OCI-LY7 (cell line): ENCODE measurements around the gene NPY4R2. TPM values are rescaled to one million over a fixed set of nuclear protein-coding genes. Genes with fewer than 3 reads are reported as not detected.
"Not testable (repeated sequence)": the region's sequence is repeated elsewhere in the genome, so short reads cannot be mapped to it uniquely, and the experiment has no call there.

ENCODE experiments used
- BruUV-seq: library from RNA; stranded (reverse); fragments of 400-500 nt; replicated peaks from 2 replicates; lab custom pipeline; 2021; lab: Mats Ljungman, UMichigan
- CTCF ChIA-PET: fragments of 300-600 bp; sonication (Branson Sonifier 250); formaldehyde crosslinking; loops from one replicate; lab custom pipeline; 2022; ENCODE audit warnings: antibody characterized with exemption; ENCODE audit not compliant: unreplicated experiment; lab: Charles Lee
- POLR2A ChIA-PET: fragments of 300-600 bp; sonication (Branson Sonifier 250); formaldehyde crosslinking; loops from one replicate; lab custom pipeline; 2022; ENCODE audit warnings: antibody characterized with exemption; lab: Charles Lee
- DNase-seq: peaks from one replicate; pipeline ENCODE4 v3.0.0-alpha.2; 2015; ENCODE audit warnings: low spot score
- H2AFZ ChIP-seq: fragments of 200-600 bp; sonication (generic), shearing (Covaris generic); 2 replicates; pipeline ENCODE4 v1.6.1; 2014; ENCODE audit warnings: mild to moderate bottlenecking, antibody characterized with exemption, low read length, moderate library complexity
- H3K27ac ChIP-seq: fragments of 200-600 bp; sonication (generic); 2 replicates; pipeline ENCODE4 v1.5.1; 2014; ENCODE audit warnings: mixed run types, low read depth, mild to moderate bottlenecking, moderate library complexity, low read length, inconsistent platforms; ENCODE audit not compliant: poor library complexity, severe bottlenecking
- H3K36me3 ChIP-seq: fragments of 200-600 bp; sonication (generic); 2 replicates; pipeline ENCODE4 v1.6.1; 2014; ENCODE audit warnings: mild to moderate bottlenecking, antibody characterized with exemption, low read length, moderate library complexity, mixed read lengths; ENCODE audit not compliant: insufficient read depth
- H3K4me1 ChIP-seq: fragments of 200-600 bp; sonication (generic); 2 replicates; pipeline ENCODE4 v1.5.1; 2014; ENCODE audit warnings: mild to moderate bottlenecking, low read length; ENCODE audit not compliant: insufficient read depth, poor library complexity, severe bottlenecking
- H3K4me2 ChIP-seq: fragments of 200-600 bp; sonication (generic); 2 replicates; pipeline ENCODE4 v1.6.1; 2014; ENCODE audit warnings: mild to moderate bottlenecking, low read length
- H3K4me3 ChIP-seq: fragments of 200-600 bp; sonication (generic); 2 replicates; pipeline ENCODE4 v1.5.1; 2014; ENCODE audit warnings: mild to moderate bottlenecking, low read depth, low read length; ENCODE audit not compliant: poor library complexity, severe bottlenecking
- H3K79me2 ChIP-seq: fragments of 200-600 bp; sonication (generic); 2 replicates; pipeline ENCODE4 v1.6.1; 2016; ENCODE audit warnings: low read depth, mild to moderate bottlenecking, low read length, moderate library complexity, mixed read lengths; ENCODE audit not compliant: insufficient read depth
- H3K9me2 ChIP-seq: fragments of 200-600 bp; sonication (generic); 2 replicates; pipeline ENCODE4 v1.6.1; 2016; ENCODE audit warnings: mild to moderate bottlenecking, low read length, mixed read lengths; ENCODE audit not compliant: insufficient read depth
- H3K9me3 ChIP-seq: fragments of 200-600 bp; sonication (generic); 2 replicates; pipeline ENCODE4 v1.6.1; 2014; ENCODE audit warnings: mild to moderate bottlenecking, mixed run types, low read length, mixed read lengths
- H4K20me1 ChIP-seq: fragments of 200-600 bp; sonication (generic); 2 replicates; pipeline ENCODE4 v1.6.1; 2014; ENCODE audit warnings: mild to moderate bottlenecking, antibody characterized with exemption, low read length, moderate library complexity, mixed read lengths; ENCODE audit not compliant: insufficient read depth
- intact Hi-C: fragments of 100-400 bp; cut with micrococcal nuclease; formaldehyde crosslinking; loops from one replicate; pipeline ENCODE4 v1.10.0; 2022; ENCODE audit not compliant: unreplicated experiment
- total RNA-seq, 2 experiments: library from RNA; depleted of rRNA in 1 of 2; stranded (reverse); fragments of >200 nt in 1 of 2; shearing (Covaris generic) in 1 of 2; gene quantifications; 2 replicates each; pipeline ENCODE4 v1.2.3, GENCODE V29; 2014 to 2022
- TF ChIP-seq, protein P1 (sequence below): fragments of 200-600 bp; sonication (generic); conservative IDR thresholded peaks from 2 replicates; pipeline ENCODE4 v1.5.1; 2014; ENCODE audit warnings: mild to moderate bottlenecking, antibody characterized with exemption, low read length, moderate library complexity, mixed read lengths

Gene NPY4R2
- total RNA-seq, 2 experiments from 2014 or later = not detected

DNA sequence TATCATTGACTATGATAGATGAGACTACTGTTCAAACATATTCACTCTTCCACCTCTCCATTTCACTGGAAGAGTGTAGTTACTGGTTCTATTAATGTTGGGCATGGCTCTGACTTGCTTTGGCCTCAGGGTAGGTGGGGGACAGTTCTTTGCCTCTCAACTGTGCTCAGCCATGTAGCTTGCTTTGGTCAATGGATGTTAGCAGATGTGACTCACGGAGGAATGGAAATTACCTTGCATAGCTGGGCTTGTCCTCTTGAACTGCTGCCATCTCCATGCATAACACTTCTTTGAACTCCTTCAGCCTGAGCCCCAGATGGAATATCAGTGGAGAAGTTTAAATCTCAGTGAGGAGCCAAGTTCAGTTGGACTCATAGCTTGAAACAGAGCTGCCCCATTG lies 9.1 kb upstream of the NPY4R2 start:
- intact Hi-C loops, BruUV-seq: not testable (repeated sequence)

GRCh38 chr10:47910486-47910885 lies 8.0 kb upstream of the NPY4R2 start:
- H3K4me2 ChIP-seq, H3K9me3 ChIP-seq, H3K79me2 ChIP-seq, H3K4me1 ChIP-seq, BruUV-seq, H3K4me3 ChIP-seq, H3K27ac ChIP-seq, H3K9me2 ChIP-seq, intact Hi-C loops, H3K36me3 ChIP-seq, CTCF ChIA-PET, DNase-seq, H4K20me1 ChIP-seq, POLR2A ChIA-PET, H2AFZ ChIP-seq: not testable (repeated sequence)

More for the DNA sequence above, 9.1 kb upstream of the NPY4R2 start:
- H3K27ac ChIP-seq, H3K4me1 ChIP-seq, H3K4me2 ChIP-seq, DNase-seq, H3K9me2 ChIP-seq, H3K9me3 ChIP-seq, POLR2A ChIA-PET, H4K20me1 ChIP-seq, H3K79me2 ChIP-seq, H3K36me3 ChIP-seq, CTCF ChIA-PET, H3K4me3 ChIP-seq, H2AFZ ChIP-seq: not testable (repeated sequence)

DNA sequence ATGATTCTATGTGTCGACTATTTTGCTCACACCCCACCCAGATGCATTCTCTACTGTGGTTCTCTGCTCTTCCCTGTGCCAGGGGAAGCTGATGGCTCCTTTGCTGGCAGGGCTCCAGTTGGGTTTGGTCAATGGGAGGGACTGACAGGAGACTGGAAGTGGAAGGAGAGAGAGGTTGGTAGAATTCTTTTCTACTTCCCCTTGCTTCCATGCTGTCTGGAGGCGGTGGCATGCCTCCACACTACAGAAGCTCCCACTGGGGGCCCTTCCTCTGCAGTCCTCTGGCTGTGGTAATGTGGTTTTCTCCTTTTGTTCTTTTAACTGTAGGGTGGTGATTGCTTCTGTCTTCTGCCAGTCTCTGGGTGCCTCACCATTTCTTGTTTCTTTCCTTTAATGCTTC lies 4.4 kb upstream of the NPY4R2 start:
- H3K36me3 ChIP-seq, DNase-seq, H3K9me3 ChIP-seq, CTCF ChIA-PET, H3K79me2 ChIP-seq, H3K4me3 ChIP-seq, H3K9me2 ChIP-seq, intact Hi-C loops, H3K27ac ChIP-seq, BruUV-seq, H3K4me2 ChIP-seq, H4K20me1 ChIP-seq, H3K4me1 ChIP-seq, POLR2A ChIA-PET, H2AFZ ChIP-seq: not testable (repeated sequence)

DNA sequence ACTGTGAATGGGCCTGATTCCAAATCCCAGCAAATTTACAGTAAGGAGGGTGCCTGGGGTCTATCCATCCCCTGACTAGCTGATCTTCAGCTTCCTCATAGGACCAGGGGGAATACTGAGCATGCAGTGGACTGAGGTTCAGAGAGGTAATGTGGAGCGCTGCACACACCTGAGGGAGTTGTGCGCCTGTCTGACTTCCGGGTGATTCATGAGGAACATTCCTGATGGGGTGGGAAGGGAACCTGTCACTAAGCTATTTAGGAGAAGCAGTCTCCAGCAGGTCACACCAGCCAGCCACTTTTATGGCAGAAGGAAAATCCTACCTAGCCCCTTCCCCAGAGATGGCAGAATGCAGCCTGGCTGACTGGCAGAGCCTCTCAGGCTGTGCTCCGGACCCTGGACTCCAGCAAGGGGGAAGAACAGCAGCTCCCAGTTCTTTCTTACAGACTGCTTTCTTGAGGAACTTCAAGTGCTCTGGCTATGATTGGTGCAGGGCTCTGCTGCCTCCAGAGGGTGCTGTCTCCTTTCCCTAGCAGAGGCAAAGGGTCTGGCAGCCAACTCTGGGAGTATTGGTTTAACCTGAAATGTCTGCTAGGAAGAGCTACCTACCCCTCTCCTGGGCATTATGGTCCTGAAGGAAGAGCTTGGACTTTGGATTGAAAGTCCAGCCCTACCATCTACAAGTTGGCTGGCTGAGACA lies 2.5 kb upstream of the NPY4R2 start:
- POLR2A ChIA-PET, BruUV-seq: not testable (repeated sequence)
- TF ChIP-seq, protein P1, sequence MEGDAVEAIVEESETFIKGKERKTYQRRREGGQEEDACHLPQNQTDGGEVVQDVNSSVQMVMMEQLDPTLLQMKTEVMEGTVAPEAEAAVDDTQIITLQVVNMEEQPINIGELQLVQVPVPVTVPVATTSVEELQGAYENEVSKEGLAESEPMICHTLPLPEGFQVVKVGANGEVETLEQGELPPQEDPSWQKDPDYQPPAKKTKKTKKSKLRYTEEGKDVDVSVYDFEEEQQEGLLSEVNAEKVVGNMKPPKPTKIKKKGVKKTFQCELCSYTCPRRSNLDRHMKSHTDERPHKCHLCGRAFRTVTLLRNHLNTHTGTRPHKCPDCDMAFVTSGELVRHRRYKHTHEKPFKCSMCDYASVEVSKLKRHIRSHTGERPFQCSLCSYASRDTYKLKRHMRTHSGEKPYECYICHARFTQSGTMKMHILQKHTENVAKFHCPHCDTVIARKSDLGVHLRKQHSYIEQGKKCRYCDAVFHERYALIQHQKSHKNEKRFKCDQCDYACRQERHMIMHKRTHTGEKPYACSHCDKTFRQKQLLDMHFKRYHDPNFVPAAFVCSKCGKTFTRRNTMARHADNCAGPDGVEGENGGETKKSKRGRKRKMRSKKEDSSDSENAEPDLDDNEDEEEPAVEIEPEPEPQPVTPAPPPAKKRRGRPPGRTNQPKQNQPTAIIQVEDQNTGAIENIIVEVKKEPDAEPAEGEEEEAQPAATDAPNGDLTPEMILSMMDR = 0 out of 2 replicates have a peak, but pooled peaks have one; percentile 23

DNA sequence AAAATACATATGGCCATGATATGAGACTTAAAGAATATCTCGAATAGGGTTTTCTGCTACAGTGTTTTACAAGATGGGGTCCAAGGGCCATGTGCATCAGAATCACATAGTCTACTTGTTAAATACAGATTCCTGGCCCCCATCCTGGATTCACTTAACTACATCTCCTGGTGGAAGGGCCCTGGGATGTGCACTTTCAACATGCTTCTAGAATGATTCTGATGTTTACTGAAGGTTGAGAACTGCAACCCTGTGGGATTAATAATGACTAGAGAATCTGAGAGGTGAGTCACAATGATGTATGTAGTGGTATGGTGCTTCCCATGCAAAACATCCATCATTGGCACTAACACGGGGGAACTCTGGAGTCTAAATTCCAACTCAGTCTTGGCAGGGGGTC lies 2.1 kb downstream of the NPY4R2 start:
- H3K36me3 ChIP-seq, POLR2A ChIA-PET, H3K79me2 ChIP-seq, DNase-seq, H3K4me3 ChIP-seq, H3K9me2 ChIP-seq, H3K9me3 ChIP-seq, H3K4me1 ChIP-seq, CTCF ChIA-PET, H2AFZ ChIP-seq, H4K20me1 ChIP-seq, H3K27ac ChIP-seq, H3K4me2 ChIP-seq, BruUV-seq, intact Hi-C loops: not testable (repeated sequence)

More for the DNA sequence above, 2.5 kb upstream of the NPY4R2 start:
- H2AFZ ChIP-seq, H3K79me2 ChIP-seq, CTCF ChIA-PET, H3K9me3 ChIP-seq, H3K4me1 ChIP-seq, H3K36me3 ChIP-seq, H3K27ac ChIP-seq, H4K20me1 ChIP-seq, H3K4me2 ChIP-seq, H3K9me2 ChIP-seq, H3K4me3 ChIP-seq, DNase-seq, intact Hi-C loops: not testable (repeated sequence)

DNA sequence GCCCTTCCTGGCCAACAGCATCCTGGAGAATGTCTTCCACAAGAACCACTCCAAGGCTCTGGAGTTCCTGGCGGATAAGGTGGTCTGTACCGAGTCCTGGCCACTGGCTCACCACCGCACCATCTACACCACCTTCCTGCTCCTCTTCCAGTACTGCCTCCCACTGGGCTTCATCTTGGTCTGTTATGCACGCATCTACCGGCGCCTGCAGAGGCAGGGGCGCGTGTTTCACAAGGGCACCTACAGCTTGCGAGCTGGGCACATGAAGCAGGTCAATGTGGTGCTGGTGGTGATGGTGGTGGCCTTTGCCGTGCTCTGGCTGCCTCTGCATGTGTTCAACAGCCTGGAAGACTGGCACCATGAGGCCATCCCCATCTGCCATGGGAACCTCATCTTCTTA lies 4.0 kb downstream of the NPY4R2 start:
- POLR2A ChIA-PET, DNase-seq, H3K4me2 ChIP-seq, H3K36me3 ChIP-seq, BruUV-seq, H3K4me3 ChIP-seq, H3K79me2 ChIP-seq, CTCF ChIA-PET, H2AFZ ChIP-seq, H3K4me1 ChIP-seq, H3K9me2 ChIP-seq, H4K20me1 ChIP-seq, H3K27ac ChIP-seq, intact Hi-C loops, H3K9me3 ChIP-seq: not testable (repeated sequence)
